HepG2 (cell line): ENCODE data around the gene CTXN1. TPM values are rescaled to one million over a fixed set of nuclear protein-coding genes. Genes with fewer than 3 reads are reported as not detected.

Source experiments
- EED ChIP-seq: sonication (generic); formaldehyde crosslinking; IDR thresholded peaks from 2 replicates; pipeline ENCODE4 v1.5.0; 2020; ENCODE audit warnings: mild to moderate bottlenecking, missing genetic modification reagents
- FOXO1 ChIP-seq: sonication (generic); formaldehyde crosslinking; IDR thresholded peaks from 2 replicates; pipeline ENCODE4 v1.4.0; 2020; ENCODE audit warnings: missing genetic modification reagents
- MTERF4 ChIP-seq: sonication (generic); formaldehyde crosslinking; IDR thresholded peaks from 2 replicates; pipeline ENCODE4 v1.8.0; 2023; ENCODE audit warnings: mild to moderate bottlenecking, missing genetic modification reagents
- PITX1 ChIP-seq: sonication (generic); formaldehyde crosslinking; IDR thresholded peaks from 2 replicates; pipeline ENCODE4 v1.5.1; 2020; ENCODE audit warnings: mild to moderate bottlenecking, missing genetic modification reagents
- SP4 ChIP-seq: sonication (generic); formaldehyde crosslinking; IDR thresholded peaks from 2 replicates; pipeline ENCODE4 v1.8.1; 2023; ENCODE audit warnings: mild to moderate bottlenecking, missing genetic modification reagents
- STAT6 ChIP-seq: sonication (generic); formaldehyde crosslinking; IDR thresholded peaks from 2 replicates; pipeline ENCODE4 v1.4.0; 2020; ENCODE audit warnings: missing genetic modification reagents, mild to moderate bottlenecking, borderline replicate concordance
- ZBED4 ChIP-seq: sonication (generic); formaldehyde crosslinking; IDR thresholded peaks from 2 replicates; pipeline ENCODE4 v1.4.0; 2020; ENCODE audit warnings: missing genetic modification reagents, borderline replicate concordance
- ZMAT3 ChIP-seq: sonication (generic); formaldehyde crosslinking; conservative IDR thresholded peaks from 2 replicates; pipeline ENCODE4 v1.7.0; 2021; ENCODE audit warnings: missing genetic modification reagents
- ZNF18 ChIP-seq: sonication (generic); formaldehyde crosslinking; IDR thresholded peaks from 2 replicates; pipeline ENCODE4 v1.8.0; 2022; ENCODE audit warnings: mild to moderate bottlenecking, missing genetic modification reagents; ENCODE audit not compliant: insufficient replicate concordance
- ZNF256 ChIP-seq: sonication (generic); formaldehyde crosslinking; conservative IDR thresholded peaks from 2 replicates; pipeline ENCODE4 v1.4.0; 2020; ENCODE audit warnings: missing genetic modification reagents
- ZNF281 ChIP-seq: sonication (generic); formaldehyde crosslinking; IDR thresholded peaks from 2 replicates; pipeline ENCODE4 v1.4.0; 2020; ENCODE audit warnings: missing genetic modification reagents, borderline replicate concordance
- ZNF460 ChIP-seq: sonication (generic); formaldehyde crosslinking; IDR thresholded peaks from 2 replicates; pipeline ENCODE4 v1.5.1; 2020; ENCODE audit warnings: missing genetic modification reagents, mild to moderate bottlenecking, borderline replicate concordance
- ZNF563 ChIP-seq: sonication (generic); formaldehyde crosslinking; IDR thresholded peaks from 2 replicates; pipeline ENCODE4 v1.8.0; 2022; ENCODE audit warnings: mild to moderate bottlenecking, moderate library complexity, missing genetic modification reagents
- ZNF652 ChIP-seq: IDR thresholded peaks from 2 replicates; pipeline ENCODE4 v1.6.1; 2016; ENCODE audit warnings: low read depth, borderline replicate concordance
- ZNF672 ChIP-seq: sonication (generic); formaldehyde crosslinking; IDR thresholded peaks from 2 replicates; pipeline ENCODE4 v1.8.1; 2022; ENCODE audit warnings: missing genetic modification reagents
- ZNF883 ChIP-seq: sonication (generic); formaldehyde crosslinking; IDR thresholded peaks from 2 replicates; pipeline ENCODE4 v1.5.1; 2020; ENCODE audit warnings: mild to moderate bottlenecking, missing genetic modification reagents; ENCODE audit errors: not compliant biosample characterization
- polyA plus RNA-seq, 8 experiments: library from polyadenylated mRNA; depleted of rRNA in 3 of 8; stranded (reverse) in 7 of 8; unstranded in 1 of 8; fragments of >200 nt; fragmentation: Illumina TruSeq in 4 of 8; extraction: Trizol in 4 of 8; gene quantifications; 2 replicates each; pipeline versions ENCODE4 v1.2.1 to v1.2.3, GENCODE V29; 2011 to 2016; ENCODE audit warnings: low read depth in 4 of 8, missing spikeins in 1 of 8, mixed read lengths in 1 of 8; ENCODE audit not compliant: insufficient read depth in 1 of 8
- total RNA-seq, 5 experiments: library from RNA; depleted of rRNA; stranded (reverse); fragments of >200 nt; fragmentation: Illumina TruSeq; extraction: Trizol; gene quantifications; 2 replicates each; pipeline ENCODE4 v1.2.3, GENCODE V29; 2016; ENCODE audit warnings: low read depth in 1 of 5

CTXN1 gene
- total and polyA plus RNA-seq, 2 of the 13 experiments (the other 11 are each of a cell fraction or from before 2014, with no cell fraction given) = 0.11 TPM; not detected in 1

- TF ChIP-seq ZBED4 (CRISPR knock-in tag) (no peak), ZNF672 (CRISPR knock-in tag) (no peak), SP4 (CRISPR knock-in tag) (peak; percentile 66; the same call in 1 of the 2 replicates), ZNF18 (CRISPR knock-in tag) (peak; percentile 24), PITX1 (CRISPR knock-in tag) (no peak), ZNF883 (CRISPR knock-in tag) (no peak), ZNF460 (CRISPR knock-in tag) (no peak), STAT6 (CRISPR knock-in tag) (no peak), FOXO1 (CRISPR knock-in tag) (0 out of 2 replicates have a peak, but pooled peaks have one; percentile 9), ZMAT3 (CRISPR knock-in tag) (peak; percentile 66), ZNF256 (no peak), ZNF563 (CRISPR knock-in tag) (peak; percentile 65; the same call in 1 of the 2 replicates), MTERF4 (CRISPR knock-in tag) (peak; percentile 48; the same call in 1 of the 2 replicates), ZNF281 (CRISPR knock-in tag) (no peak), EED (peak; percentile 18), ZNF652 (CRISPR knock-in tag) (no peak)
Observed at GRCh38 chr19:7916103-7916954, 9.6 kb downstream of the CTXN1 start (continued).
